Breast epithelium (tissue), 4 donors: ENCODE measurements around the gene RHEX. TPM values are rescaled to one million over a fixed set of nuclear protein-coding genes. Genes with fewer than 3 reads are reported as not detected.

Experiments used
- DNase-seq, 2 donors: peaks; one replicate each; pipeline ENCODE4 v3.0.0-alpha.2; 2019; ENCODE audit warnings: low spot score in 2 of 2
- H3K27ac ChIP-seq, 2 donors: fragments of 200-600 bp; sonication (generic) in 1 of 2; one replicate each; pipeline ENCODE4 v1.5.1; 2016 to 2019; ENCODE audit warnings: mild to moderate bottlenecking in 1 of 2
- H3K27me3 ChIP-seq, 2 donors: fragments of 200-600 bp; sonication (generic) in 1 of 2; one replicate each; pipeline versions ENCODE4 v1.5.1 to v1.6.0; 2017 to 2019; ENCODE audit warnings: control low read depth in 1 of 2, mild to moderate bottlenecking in 1 of 2
- H3K36me3 ChIP-seq: fragments of 200-600 bp; one replicate; pipeline ENCODE4 v1.5.1; 2019
- H3K4me1 ChIP-seq, 2 donors: fragments of 200-600 bp; sonication (generic); one replicate each; pipeline ENCODE4 v1.5.1; 2016 to 2019; ENCODE audit warnings: control low read depth in 1 of 2
- H3K4me3 ChIP-seq, 3 donors: fragments of 200-600 bp; sonication (generic); 1 replicate in 2 of 3; 2 replicates in 1 of 3; pipeline ENCODE4 v1.5.1; 2016 to 2019; ENCODE audit warnings: mild to moderate bottlenecking in 3 of 3, moderate library complexity in 2 of 3
- H3K9me3 ChIP-seq, 2 donors: fragments of 200-600 bp; sonication (generic) in 1 of 2; one replicate each; pipeline ENCODE4 v1.5.1; 2016 to 2019; ENCODE audit warnings: control low read depth in 1 of 2
- CTCF ChIP-seq, 3 donors: fragments of 450-650 bp; IDR thresholded peaks; one replicate each; pipeline ENCODE4 v1.5.1; 2016 to 2017; ENCODE audit warnings: antibody characterized with exemption in 3 of 3, mild to moderate bottlenecking in 3 of 3, moderate library complexity in 3 of 3
- POLR2A ChIP-seq: fragments of 450-650 bp; IDR thresholded peaks from one replicate; pipeline ENCODE4 v1.6.1; 2016; ENCODE audit warnings: antibody characterized with exemption, mild to moderate bottlenecking, moderate library complexity
- POLR2AphosphoS5 ChIP-seq, 3 donors: sonication (generic); formaldehyde crosslinking; IDR thresholded peaks; one replicate each; pipeline ENCODE4 v1.6.1; 2017; ENCODE audit warnings: antibody characterized with exemption in 3 of 3
- intact Hi-C: fragments of 100-400 bp; cut with DNase I; formaldehyde crosslinking; loops from one replicate; pipeline ENCODE4 v1.15.1; 2023; ENCODE audit warnings: low total_unique reads
- total RNA-seq, 3 donors: library from RNA; depleted of rRNA; stranded (reverse); fragments of >200 nt; gene quantifications; one replicate each; pipeline ENCODE4 v1.1.0, GENCODE V29; 2016

The RHEX gene
- total RNA-seq, 3 donors from 2014 or later: 0.98 to 20.6 (median 4.4) TPM

GRCh38 chr1:206110161-206110560 lies 57.2 kb downstream of the RHEX start:
- Histone ChIP-seq H3K4me1 (no peaks in the 10 kb centered on the region), H3K36me3 (no peaks in the 10 kb centered on the region), H3K27me3 (no peaks in the 10 kb centered on the region), H3K4me3 (no peak overlapping the region), H3K9me3 (no peaks in the 10 kb centered on the region), H3K27ac (no peak overlapping the region)
- DNase-seq: no peak
- TF ChIP-seq CTCF (IDR thresholded peaks at IDR 0.05): no peak
- TF ChIP-seq POLR2AphosphoS5 (IDR thresholded peaks at IDR 0.05): no peak
- no peak for TF ChIP-seq POLR2A
- intact Hi-C loops: no loop called here

DNA sequence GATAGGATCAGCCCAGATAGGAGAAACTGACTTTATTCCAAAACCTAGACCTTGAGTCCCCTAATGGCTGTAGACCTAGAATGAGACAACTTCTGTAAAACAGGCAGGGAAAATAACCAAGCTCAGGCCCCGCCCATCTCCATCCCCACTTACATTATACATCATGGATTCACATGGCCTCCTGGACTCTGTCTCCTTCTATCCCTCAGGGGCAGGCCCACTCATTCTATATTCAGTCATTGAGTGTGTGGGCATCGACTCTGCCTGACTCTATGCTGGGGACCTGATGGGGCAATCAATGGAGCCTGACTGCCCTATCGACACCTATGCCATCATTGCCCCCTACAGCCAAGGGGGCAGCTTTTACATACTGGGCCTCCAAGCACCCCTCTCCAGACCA lies 57.8 kb downstream of the RHEX start:
- intact Hi-C loops: no loop called here
- Histone ChIP-seq H3K9me3 (no peaks in the 10 kb centered on the region), H3K4me3 (no peak overlapping the region), H3K27ac (no peak overlapping the region), H3K36me3 (no peaks in the 10 kb centered on the region), H3K4me1 (no peaks in the 10 kb centered on the region), H3K27me3 (no peaks in the 10 kb centered on the region)
- no peak for DNase-seq
- TF ChIP-seq CTCF (IDR thresholded peaks at IDR 0.05) (no peak), POLR2A (no peak), POLR2AphosphoS5 (IDR thresholded peaks at IDR 0.05) (no peak)

GRCh38 chr1:206111271-206111927 lies 58.4 kb downstream of the RHEX start:
- DNase-seq: no peak
- intact Hi-C loops: no loop called here
- H3K27me3 ChIP-seq: no peaks in the 10 kb centered on the region
- no peaks in the 10 kb centered on the region for H3K36me3 ChIP-seq
- no peak overlapping the region for H3K27ac ChIP-seq
- no peak for TF ChIP-seq POLR2AphosphoS5 (IDR thresholded peaks at IDR 0.05)
- TF ChIP-seq POLR2A: no peak
- no peak for TF ChIP-seq CTCF (IDR thresholded peaks at IDR 0.05)
- no peak overlapping the region for H3K4me3 ChIP-seq
- no peaks in the 10 kb centered on the region for H3K9me3 ChIP-seq
- H3K4me1 ChIP-seq: no peaks in the 10 kb centered on the region

- Histone ChIP-seq H3K9me3 (no peaks in the 10 kb centered on the region), H3K4me3 (no peak overlapping the region), H3K27ac (no peak overlapping the region), H3K36me3 (no peaks in the 10 kb centered on the region), H3K27me3 (no peaks in the 10 kb centered on the region), H3K4me1 (peaks cover 2 to 5% of the 10 kb centered on the region in 2 donors)
- intact Hi-C loops: no loop called here
- no peak for TF ChIP-seq POLR2AphosphoS5 (IDR thresholded peaks at IDR 0.05)
- no peak for TF ChIP-seq POLR2A
- TF ChIP-seq CTCF (IDR thresholded peaks at IDR 0.05): no peak
- DNase-seq: no peak
Measured at GRCh38 chr1:206112600-206113301, 59.8 kb downstream of the RHEX start.
